GM19463 (cell line): ENCODE measurements around the gene ANAPC7.
"Not testable (repeated sequence)": the region's sequence is repeated elsewhere in the genome, so short reads cannot be mapped to it uniquely, and the experiment has no call there.

ENCODE experiments used
- ATAC-seq: cut with Tn5 transposase; IDR thresholded peaks from one replicate; pipeline ENCODE4 v1.9.1; 2021; ENCODE audit warnings: mild to moderate bottlenecking, moderate library complexity; ENCODE audit not compliant: unreplicated experiment

The ANAPC7 gene

DNA sequence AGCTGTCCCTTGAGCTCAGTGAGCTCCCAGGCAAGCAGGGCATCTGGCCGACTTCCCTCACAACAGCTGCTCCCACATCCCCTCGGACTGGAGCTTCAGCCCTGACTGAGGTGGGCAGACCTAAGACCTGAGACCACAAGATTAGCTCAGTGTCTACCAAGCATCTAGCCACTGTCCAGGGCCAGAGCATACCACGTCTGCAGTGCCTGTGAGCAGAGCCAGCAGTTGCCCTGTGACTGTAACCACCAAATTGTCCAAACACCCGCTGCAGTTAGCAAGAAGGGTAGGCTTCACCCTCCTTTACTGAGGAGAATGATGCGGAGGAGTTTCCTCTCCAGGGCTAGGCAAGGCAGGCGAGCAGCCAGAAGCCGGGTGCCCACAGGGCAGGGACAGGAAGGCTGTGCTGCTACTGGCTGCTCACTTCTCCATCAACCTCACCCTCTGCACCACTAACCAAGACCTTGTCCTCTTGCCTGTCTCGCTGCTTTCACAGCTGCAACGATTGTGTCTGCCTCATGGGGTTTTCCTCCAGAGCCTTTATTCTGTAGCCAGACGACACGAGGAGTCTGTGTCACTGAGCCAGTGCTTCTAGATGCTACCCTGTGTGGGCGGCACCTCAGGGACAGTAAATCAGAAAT, 53.9 kb downstream of the ANAPC7 start:
- no peak for ATAC-seq

DNA sequence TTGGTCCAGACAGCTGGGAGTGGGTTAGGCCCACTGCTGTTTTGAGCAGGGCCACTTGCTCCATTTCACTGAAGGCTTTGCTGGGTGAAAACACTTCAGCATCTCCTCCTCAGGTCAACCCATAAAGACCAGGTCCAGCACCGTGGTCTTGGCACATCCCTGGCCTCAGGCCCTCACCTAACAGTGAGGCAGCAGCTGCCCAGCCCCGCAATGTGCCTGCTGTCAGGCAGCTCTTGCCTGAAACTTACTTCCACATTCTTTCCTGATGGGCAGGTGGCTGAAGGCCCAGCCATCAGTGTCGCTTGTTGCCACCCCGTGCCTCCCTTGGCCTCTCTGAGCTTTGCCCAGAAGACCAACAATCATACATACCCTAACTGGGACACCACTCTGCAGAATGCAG, 54.4 kb downstream of the ANAPC7 start:
- ATAC-seq = no peak

DNA sequence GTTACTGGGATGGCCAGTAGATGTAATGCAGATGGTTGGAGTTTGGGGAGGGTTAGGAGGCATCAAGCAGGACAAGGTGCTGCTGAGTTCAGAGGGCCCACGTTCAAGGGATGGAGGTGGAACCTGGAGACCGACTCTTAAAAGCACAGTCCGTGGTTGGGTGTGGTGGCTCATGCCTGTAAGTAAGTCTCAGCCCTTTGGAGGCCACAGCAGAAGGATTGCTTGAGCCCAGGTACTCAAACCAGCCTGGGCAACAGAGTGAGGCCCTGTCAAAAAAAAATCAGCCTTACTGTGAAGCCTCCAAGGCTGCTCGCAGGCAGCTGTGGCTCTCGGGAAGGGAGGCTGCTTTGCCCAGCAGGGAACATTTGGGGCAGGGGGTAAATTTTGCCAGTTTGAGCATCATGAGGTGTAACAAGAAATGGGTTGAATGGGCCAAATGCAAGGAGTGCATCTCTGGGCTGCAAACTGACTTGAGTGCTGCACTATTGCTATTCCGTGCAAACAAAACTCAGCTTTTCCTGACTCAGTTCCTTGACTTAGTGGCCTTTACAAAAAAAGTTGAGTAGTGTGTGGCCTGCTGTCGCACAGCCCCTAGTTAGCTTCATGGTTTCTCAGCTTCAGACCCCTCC, 55.0 kb downstream of the ANAPC7 start:
- no peak for ATAC-seq

DNA sequence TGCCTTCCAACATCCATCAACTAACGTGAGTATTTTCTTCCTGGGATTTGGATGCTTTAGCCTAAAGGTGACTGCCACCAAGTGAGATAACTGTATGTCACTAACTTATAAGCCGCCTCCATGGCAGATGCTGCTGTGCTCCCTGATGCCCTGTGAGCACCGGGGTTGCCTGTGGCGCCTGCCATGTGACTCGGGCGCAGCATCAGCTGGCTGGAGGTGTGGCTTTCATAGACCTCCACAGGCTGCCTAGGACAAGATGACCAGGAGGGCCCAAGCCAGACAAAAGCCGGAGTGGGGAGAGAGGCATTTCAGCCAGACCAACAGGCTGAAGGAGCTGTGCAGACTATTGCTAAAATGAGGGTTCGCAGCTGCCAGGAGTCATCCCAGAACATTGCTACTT, 55.7 kb downstream of the ANAPC7 start:
- ATAC-seq = no peak

DNA sequence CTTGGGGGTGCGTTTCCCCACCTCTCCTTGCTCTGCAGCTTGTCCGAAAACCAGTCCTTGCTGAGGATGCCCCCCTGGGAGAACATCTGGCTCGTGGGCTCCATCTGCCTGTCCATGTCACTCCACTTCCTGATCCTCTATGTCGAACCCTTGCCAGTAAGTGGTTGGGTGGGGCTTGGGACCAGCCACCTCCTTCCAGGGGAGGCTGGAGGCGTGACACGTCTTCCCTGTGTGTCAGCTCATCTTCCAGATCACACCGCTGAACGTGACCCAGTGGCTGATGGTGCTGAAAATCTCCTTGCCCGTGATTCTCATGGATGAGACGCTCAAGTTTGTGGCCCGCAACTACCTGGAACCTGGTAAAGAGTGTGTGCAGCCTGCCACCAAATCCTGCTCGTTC, 57.5 kb downstream of the ANAPC7 start:
- no peak for ATAC-seq

DNA sequence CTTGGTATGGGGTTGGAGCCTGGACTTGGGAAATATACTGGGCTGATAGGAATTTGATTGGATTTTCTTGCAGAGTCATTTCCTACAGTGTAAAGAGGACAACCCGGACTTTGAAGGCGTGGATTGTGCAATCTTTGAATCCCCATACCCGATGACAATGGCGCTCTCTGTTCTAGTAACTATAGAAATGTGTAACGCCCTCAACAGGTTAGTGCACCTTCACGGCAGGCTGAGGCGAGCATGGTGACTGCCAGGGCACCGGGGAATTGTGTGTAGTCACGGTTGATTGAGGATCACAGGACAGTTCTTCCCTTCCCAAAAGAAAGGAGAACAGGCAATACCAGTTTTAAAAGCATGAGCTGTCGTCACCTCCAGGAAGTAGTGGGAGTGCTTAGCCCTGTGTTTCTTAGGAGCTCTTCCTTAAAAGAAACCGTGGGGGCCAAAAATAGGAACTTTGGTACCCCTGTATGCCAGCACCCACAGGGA, 58.3 kb downstream of the ANAPC7 start:
- no peak for ATAC-seq

DNA sequence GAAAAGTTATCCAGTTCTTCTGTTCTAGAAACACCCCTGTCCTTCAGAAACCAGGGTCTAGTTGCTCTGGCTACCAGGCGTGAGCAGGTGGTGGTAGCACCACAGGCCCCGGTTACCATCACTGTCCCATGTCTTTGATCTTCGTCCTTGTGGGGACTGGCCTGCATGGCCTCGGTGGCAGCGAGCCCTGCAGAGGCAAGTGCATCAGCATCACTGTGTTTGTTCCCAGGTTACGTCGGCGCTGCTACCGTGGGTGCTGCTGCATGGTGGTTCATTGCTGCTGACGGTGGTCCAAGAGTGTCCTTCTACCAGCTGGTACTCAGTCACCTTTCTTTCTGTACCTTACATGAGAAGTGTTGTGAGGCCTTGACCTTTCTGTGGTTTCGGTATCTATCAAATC, 58.9 kb downstream of the ANAPC7 start:
- no peak for ATAC-seq

DNA sequence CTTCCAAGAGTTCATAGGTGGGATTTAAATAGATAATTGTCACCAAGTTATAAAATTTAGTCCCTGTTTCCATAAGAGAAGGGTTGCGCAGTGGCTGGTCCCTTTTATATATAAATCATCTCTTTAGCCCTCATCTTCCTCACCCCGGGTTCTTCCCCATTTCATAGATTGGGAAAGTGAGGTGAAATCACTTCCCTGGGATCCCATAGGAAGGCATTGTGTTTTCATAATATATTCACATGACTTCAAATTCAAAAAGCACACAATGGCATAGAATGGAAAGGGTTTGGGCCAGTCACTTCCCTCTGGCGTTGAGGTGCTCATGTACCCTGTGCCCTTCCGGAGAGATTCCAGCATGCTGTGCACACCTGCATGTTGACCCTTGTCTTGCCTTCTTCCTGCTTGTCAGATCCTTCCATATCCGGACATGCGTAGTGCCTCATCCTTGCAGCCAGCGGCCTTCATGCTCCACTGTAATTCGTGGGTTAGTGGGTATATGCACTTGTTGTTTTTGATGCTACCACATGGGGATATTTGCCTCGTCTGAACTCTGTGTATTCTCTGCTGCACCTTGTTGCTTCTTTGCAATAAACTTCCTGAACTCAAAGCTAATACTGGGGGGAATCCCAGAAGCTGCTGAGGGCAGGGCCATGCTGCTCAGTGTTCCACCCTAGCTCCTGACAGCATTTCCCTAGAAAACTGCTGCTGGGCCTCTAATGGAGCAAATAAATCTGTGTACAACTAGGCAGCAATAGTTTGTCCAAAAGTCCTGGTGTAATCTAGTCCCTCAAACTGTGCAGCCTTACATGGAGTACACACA, 59.6 kb downstream of the ANAPC7 start:
- ATAC-seq = no peak

DNA sequence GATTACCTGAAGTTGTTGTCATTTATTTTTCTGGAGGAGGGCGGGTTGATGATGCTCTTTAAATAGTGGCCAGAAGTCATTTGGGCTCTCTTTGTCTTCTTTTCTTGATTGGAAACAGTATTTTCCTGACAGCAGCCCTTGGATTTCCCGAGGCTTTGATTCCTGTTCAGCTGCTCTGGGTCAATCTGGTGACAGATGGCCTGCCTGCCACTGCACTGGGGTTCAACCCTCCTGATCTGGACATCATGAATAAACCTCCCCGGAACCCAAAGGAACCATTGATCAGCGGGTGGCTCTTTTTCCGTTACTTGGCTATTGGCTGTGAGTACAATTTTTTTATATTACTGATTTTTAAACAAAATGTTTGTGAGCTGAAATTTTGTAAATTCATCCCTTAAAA, 60.4 kb downstream of the ANAPC7 start:
- no peak for ATAC-seq

DNA sequence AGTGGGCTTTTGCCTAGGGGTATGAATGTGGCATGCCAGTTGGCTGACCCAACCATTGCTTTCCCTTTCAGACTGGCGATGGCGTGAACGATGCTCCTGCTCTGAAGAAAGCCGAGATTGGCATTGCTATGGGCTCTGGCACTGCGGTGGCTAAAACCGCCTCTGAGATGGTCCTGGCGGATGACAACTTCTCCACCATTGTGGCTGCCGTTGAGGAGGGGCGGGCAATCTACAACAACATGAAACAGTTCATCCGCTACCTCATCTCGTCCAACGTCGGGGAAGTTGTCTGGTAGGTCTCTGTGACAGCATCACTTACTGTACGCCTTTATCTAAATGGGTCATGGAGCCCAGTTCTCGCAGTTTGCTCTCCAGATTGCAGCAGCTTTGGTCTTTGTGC, 61.4 kb downstream of the ANAPC7 start:
- no peak for ATAC-seq

DNA sequence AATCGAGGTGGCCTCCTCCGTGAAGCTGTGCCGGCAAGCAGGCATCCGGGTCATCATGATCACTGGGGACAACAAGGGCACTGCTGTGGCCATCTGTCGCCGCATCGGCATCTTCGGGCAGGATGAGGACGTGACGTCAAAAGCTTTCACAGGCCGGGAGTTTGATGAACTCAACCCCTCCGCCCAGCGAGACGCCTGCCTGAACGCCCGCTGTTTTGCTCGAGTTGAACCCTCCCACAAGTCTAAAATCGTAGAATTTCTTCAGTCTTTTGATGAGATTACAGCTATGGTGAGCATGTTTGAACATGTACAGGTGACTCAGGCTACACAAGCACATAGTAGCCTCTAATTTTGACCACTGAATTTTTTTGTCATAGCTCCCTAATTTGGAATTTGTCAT, 62.8 kb downstream of the ANAPC7 start:
- ATAC-seq = no peak

DNA sequence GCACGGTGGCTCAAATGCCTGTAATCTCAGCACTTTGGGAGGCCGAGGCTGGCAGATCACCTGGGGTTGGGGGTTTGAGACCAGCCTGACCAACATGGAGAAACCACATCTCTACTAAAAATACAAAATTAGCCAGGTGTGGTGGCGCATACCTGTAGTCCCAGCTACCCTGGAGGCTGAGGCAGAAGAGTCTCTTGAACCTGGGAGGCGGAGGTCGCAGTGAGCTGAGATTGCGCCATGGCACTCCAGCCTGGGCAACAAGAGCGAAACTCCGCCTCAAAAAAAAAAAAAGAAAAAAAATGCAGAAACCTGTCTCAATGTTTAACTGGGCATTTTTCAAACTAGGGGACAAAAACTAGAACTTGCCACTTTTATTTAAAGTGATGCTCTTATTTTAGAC, 63.2 kb downstream of the ANAPC7 start:
- ATAC-seq = not testable (repeated sequence)

DNA sequence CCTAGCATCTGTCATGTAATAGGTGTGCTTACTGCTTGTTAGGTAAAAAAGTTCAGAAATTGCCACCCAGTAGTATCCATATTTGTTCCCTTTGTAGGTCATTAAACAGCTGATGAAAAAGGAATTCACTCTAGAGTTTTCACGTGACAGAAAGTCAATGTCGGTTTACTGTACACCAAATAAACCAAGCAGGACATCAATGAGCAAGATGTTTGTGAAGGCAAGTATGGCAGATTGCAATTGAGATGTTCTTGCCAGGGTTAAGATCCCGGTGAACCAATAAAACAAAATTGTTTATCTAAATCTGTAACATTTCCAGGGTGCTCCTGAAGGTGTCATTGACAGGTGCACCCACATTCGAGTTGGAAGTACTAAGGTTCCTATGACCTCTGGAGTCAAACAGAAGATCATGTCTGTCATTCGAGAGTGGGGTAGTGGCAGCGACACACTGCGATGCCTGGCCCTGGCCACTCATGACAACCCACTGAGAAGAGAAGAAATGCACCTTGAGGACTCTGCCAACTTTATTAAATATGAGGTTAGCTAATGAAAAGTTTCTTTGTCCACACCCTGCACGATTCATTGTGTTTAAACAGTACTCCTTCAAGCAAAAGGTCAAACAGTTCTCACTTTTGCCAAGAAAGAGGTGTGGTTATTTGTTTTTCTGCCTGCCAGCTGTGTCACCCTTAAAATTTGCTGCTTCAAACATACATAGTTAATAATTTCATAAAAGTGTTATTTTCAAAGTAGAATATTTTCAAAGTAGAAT, 64.1 kb downstream of the ANAPC7 start:
- no peak for ATAC-seq

DNA sequence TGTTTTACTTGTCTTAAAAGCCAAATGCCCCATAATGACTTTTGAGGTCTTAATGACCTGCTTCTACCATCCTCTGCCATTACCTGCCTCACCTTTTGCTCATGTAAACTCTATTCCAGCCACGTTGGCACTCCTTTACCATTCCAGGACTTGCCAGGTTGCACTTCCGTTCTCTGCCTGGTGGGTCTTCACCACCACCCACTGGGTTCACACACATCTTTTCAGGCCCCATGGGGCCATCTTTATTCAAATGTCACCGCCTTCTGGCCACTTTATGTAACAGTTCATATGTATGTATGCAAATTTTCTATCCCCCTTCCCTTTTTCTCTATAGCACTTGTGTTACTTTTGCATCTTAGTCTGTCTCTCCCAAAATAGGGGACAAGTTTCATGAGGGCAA, 64.8 kb downstream of the ANAPC7 start:
- no peak for ATAC-seq

DNA sequence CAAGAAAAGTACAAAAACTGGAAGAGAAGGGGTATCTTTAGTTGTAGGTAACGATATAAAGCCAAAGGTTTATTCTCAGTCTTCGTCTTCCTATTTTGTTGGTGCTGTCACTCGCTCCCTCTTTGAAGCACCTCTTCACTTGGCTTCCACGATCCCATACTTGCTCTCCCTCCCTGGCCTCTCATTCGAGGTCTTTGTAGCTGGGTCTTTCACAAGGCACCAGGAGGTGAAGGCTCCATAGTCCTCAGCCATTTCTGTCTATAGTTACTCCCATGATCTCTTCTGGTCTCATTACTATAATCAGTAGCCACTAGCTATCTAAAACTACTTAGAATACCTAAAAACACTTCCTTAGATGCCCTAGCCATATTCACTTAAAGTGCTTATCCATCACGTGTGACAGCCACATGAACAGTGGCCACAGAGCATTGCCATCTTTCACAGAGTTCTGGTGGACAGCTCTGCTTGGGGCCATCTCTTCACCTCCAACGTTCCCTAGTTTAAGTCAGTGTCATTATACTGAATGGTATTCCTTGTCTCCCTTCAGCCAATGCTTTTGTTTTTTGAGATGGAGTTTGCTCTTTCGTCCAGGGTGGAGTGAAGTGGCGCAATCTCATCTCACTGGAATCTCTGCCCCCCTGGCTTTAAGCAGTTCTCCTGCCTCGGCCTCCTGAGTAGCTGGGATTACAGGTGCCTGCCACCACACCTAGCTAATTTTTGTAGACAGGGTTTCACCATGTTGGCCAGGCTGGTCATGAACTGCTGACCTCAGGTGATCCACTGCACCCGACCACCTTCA, 65.4 kb downstream of the ANAPC7 start:
- ATAC-seq = no peak

DNA sequence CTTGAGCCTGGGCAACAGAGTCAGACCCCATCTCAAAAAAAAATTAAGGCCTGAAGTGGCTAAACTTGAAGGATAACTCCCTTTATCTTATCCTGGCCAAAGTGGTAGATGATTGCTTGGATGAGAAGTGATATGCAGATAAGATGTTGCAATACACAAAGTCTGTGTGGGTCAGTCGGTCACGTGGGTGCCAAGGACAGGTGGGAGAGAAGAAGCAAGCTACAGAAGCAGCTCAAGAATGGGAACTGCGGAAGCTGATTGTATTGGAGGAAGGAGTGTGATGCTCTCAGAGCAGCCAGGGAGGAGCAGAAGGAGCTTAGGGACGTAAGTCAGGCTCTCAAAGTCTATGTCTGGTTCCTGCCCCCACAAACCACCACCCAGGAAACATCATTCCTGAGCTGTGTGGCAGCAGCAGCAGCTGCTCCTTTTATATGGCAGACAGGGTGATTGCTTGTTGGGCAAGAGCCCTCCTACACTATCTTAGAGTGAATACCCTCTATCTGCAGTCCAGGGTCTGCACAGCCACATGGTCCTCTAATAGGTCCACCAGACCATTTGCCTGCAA, 67.9 kb downstream of the ANAPC7 start:
- no peak for ATAC-seq

DNA sequence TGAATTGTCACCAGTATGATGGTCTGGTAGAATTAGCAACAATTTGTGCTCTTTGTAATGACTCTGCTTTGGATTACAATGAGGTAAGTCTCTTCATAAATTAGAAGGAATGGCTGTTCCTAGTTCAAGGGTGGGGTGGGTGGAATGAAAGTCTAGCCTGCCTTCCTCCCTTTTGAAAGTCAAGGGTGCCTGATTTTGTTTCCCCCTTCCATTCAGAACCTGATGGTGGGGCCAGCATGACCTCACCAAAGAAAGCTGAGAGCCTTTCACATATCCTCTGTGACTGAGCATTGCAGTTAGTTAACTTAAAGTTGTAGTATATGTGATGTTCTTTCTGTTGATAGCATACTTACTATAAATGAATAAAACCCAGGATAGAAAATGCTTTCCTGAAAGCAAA, 70.3 kb downstream of the ANAPC7 start:
- ATAC-seq = no peak

DNA sequence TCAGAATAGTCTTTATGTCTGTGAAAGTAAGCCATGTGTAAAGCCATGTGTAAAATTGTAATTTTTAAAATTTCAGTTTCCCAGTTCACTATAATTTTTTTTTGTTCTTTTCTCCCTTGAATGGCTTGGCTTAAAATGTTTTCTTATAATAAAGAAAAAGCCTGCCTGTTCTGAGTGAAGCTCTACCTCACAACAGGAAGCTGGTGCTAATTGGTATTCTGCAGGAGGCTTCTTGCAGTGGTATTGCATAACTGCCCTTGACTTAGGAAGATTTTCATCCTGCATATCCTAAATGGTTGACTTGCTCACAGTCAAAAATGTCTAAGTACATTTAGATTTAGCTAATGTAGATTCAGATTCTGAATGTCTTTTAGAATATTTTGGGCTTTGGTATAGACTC, 73.0 kb downstream of the ANAPC7 start:
- ATAC-seq = no peak

DNA sequence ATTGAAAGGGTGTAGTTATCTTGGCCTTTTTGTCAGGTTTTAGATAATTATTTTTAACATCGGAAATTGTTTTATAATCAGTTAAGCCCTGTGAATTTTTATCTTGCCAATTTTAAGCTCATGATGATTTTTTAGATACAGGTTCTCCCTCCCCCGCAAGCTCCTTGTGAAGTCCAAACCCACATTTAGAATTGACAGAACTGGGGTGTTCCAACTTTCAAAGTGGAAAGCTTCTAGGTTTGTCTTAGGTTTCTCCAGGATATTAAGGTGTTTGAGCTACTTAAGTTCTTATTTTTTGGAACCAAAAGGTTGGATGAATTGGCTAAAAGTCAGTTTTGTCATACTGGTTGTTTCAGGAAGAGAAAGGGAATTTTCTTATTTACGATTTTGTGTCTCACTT, 73.4 kb downstream of the ANAPC7 start:
- ATAC-seq = no peak

DNA sequence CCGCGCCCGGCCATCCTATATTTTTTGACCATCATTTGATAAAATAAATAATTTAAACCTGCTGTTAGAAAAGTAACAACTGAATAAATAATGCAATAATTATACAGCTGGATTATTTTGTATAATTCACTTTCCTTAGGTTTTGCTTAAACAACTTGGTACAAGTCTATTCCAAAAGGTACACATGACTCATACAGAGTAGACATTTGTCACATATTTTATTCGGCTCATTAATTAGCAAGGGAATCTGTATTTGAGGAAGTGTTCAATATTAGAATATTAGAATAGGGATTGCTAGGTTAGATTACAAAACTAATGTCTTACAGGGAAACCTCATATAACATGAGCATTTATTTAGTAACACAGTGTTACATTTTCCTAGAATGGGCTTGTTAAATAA, 73.8 kb downstream of the ANAPC7 start:
- ATAC-seq = no peak
